Measurements from ENCODE around the gene RAB14.

RAB14 gene

DNA sequence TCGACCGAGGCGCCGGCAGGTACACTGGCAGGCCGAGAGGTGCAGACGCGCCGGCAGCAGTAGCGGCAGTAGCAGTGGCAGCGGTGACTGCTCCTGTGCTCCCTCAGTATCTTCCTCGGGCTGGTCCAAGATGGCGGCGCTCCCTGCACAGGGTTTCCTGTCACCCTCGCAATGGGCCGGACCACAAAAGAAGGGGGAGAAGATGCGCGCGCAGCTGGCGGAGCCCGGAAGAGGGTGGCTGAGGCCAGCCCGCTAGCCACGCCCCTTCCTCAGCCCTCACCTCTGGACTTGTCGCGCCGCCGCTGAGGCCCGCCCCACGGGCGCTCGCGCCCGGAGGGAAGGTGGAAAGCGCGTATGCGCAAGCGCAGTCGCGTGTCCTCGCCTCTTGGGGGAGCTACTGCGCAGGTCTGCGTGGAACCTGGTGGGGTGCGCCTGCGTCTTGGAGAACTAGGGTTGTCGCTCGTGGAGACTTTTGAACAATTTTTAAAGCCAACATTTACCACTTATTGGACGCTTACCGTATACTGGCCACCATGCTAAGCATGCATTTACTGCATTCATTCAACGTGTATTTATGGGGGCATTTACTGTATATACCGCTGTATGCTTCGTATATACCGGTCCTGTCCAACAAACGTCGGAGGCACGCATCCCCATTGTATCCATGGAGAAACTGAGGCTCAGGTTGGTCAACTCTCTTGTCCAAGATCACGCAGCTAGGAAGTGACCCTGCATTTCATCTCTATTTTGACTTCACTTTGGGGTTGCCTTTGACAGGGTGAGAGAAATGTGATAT is at the start of gene RAB14:
Gene RAB14 (minus strand): TSS at position 132 of the 796 bp plus-strand sequence. CDS start 8,457 bp downstream, outside the sequence.
- DNase-seq = peak; percentile 100

DNA sequence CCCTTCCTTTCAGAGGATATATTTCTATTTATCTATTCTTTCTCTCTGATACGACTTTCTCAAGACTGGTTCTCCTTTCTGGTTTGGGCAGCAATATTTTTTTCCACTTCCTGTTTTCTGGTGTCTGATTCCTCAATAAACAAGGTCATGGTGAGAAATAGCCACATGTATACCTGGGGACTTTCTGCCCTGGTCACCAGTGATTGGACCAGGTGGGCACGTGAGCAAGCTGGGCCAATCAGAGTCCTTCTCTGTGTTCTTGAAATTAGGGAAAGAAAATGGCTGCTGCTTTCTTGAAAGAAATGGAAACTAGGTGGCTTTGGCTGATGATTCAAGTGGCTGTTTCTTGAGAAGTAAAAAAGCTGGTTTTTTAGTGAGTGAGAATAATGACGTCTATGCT is 47.9 kb upstream of the RAB14 start:
- no peak for DNase-seq

DNA sequence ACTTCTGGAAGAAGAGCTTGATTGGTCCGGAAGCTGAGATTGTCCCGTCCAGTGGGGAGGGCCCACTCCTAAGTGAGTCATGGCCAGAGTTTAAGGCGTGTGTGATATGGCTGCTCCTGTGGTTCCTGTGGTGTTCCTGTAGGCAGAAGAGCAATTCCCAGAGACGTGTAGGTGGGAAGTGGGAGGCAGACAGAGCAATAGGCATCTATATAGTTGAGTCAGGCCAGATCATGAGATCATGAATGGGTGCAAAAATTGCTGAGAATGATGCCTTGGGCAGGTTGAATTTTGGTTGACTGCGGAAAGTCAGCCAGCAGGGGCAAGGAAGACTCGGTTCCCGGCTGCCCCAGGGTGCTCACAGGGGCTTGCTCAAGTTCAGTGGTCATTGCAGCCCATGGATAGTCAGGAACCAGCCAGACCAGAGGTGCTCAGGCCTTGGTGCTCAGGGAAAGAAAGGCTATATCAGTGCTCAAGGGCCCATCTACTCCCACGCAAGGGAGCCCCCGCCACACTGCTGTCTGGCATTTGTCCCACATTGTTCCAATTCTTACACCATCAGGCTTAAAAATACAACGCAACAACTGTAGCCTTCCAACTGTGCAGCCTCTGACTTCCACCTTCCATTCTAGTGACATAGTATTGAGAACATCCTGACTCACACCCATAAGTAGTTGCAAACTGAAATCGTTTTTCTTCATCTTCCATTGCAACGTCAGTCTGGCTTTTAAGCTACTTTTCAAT is 45.3 kb upstream of the RAB14 start:
- DNase-seq = no peak

DNA sequence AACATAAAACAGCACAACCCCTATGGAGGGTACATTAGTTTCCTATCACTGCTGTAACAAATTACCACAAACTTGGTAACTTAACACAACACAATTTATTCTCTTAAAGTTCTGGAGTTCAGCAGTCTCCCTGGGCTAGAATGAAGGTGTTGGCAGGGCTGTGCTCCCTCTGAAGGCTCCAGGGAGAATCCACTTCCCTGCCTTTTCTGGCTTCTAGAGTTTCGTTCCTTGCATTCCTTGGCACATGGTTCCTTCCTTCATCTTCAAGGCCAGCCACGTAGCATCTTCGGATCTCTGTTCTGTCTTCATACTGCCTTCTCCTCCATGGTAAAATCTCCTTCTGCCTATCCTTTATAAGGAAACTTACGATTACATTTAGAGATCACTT is 41.3 kb upstream of the RAB14 start:
- no peak for DNase-seq

DNA sequence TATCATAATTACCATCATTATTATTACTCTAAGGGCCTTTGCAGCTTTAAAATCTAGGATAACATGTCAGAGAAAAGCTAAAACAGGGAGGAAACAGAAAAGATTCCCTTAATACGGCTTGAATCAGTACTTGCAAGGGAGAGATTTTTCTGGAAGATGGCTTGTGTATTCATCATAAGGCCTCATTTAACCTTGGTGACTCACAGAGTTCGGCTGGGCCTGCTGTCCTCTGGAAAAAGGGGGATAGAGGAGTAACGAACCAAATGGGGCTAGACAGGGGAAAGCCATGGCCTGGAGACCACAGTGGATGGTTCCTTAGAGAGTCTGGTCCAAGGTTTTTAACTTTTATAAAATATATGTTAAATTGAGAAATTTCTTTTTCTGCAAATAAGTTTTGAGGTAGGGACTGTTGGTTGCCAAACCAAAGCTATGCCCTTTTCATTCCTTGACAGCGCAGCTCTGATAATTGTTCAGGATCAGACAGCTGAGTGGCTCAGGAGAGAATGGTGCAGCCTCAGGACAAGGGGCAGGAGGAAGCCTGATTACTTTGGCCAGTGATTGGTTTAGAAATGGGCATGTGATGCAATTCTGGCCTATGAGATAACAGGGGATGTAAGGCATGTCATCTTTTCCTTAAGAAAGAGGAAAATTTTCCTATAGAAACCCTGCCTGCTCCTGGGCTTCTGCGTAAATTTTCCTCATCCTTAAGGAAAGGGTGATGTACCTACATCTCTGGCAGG is 40.7 kb upstream of the RAB14 start:
- DNase-seq = no peak

DNA sequence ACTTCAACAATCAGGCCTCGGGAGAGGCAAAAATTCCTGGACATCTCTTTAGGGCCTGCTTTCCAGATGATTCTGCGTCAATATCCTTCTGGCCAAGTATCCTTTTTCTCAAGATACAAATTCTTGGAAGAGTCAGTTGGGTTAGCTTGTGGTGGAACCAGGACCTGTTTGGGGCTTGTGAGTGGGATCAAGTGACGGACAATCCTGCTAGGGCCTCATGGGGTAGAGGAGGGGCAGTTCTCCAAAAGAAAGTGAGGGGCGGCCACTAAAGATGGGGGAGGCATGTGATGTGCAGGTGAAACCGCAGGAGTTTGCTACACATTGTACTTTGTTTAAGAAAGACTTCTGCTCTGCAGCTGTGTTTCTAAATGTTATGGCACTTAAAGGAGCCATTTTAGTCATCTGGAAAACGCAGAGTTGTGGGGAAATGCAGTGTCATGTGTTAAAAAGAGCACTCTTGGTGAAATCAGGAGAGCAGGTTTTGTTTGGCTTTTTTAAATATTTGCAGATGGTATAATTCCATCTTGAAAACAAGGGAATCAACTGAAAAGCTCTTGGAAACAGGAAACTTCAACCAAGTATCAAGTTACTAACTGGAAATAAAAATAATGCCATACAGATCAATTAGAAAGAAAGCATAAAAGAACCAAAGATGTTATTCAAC is 38.9 kb upstream of the RAB14 start:
- no peak for DNase-seq

DNA sequence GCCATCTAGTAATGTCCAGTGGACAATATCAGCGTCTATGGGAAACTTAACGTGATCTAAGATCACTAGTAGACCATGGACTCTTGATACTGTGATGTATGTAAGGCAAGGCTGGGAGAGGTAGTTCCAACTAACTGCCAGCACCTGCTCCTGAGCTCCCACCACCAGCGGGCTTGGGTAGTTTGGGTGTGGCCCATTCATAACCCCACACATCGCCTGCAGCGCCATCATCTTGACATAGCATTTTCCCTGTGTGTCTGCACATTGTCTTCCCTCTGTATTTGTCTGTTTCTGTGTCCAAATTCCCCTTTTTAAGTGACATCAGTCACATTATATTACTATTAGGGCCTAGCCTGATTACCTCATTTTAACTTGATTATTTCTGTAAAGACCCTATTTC is 38.2 kb upstream of the RAB14 start:
- DNase-seq = no peak

DNA sequence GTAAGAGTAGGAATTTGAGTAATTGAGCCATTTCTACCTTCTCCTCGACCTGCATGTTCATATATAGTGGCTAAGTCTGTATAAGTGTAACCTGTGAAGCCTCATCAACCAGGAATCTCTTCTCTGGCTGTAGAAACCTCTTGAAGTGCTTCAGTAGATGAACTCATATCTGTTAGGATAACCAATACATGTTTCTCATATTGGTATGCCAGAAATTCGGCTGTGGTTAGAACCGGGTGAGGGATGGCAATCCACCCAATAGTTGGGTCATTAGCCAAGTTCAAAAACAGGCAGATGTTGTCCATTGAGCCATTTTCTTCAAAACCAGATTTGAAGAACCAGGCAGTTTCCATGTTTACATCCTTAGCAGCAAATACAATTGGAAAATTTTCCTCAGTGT is 37.4 kb upstream of the RAB14 start:
- DNase-seq = no peak

DNA sequence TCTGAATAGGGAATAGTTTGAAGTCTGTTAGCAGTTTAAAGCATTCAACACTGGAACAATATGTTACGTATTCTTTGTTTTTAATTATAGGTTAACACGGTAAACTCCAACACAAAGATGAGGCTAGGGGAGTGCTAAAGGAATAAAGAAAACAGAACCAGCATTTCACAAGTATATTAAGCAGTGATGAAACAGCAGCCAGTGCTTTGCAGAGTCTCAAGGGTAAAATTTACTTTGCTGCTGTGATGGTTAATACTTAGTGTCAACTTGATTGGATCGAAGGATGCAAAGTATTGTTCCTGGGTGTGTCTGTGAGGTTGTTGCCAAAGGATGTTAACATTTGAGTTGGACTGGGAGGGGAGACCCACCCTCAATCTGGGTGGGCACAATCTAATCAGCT is 36.2 kb upstream of the RAB14 start:
- no peak for DNase-seq

DNA sequence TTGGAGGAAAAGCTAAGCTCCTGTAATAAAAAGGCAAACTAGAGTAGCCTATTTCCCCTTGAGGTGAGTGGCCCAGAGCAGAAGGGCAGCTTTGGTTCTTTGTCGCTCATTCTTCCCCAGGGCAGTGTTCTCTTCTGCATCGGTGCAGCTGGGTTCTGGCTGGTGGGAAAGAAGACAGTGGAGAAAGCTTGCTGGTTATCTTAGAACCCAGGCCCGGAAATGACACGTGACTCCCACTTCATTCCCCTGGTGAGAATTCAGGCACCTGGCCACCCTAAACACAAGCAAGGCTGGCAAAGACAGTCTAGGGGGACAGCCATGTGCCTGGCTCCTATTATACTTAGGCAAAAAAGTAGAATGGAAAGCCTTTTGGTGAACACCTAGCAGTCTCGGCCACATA is 33.8 kb upstream of the RAB14 start:
- DNase-seq = no peak

DNA sequence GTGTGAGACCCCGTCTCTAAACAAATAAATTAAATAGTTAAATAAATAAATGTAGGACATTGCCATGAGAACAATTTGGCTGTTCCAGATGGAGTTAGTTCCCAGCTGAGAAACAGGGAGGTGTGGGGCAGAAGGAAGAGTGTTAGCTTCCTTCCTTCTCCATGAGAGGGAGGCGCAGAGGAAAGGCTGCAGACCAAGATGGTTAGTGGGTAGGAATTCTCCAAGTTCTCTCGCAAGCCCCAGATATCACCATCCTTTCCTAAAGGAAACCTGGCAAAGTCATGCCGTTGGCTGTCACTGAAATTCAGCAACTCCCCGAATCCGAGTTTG is 33.1 kb upstream of the RAB14 start:
- DNase-seq = no peak

DNA sequence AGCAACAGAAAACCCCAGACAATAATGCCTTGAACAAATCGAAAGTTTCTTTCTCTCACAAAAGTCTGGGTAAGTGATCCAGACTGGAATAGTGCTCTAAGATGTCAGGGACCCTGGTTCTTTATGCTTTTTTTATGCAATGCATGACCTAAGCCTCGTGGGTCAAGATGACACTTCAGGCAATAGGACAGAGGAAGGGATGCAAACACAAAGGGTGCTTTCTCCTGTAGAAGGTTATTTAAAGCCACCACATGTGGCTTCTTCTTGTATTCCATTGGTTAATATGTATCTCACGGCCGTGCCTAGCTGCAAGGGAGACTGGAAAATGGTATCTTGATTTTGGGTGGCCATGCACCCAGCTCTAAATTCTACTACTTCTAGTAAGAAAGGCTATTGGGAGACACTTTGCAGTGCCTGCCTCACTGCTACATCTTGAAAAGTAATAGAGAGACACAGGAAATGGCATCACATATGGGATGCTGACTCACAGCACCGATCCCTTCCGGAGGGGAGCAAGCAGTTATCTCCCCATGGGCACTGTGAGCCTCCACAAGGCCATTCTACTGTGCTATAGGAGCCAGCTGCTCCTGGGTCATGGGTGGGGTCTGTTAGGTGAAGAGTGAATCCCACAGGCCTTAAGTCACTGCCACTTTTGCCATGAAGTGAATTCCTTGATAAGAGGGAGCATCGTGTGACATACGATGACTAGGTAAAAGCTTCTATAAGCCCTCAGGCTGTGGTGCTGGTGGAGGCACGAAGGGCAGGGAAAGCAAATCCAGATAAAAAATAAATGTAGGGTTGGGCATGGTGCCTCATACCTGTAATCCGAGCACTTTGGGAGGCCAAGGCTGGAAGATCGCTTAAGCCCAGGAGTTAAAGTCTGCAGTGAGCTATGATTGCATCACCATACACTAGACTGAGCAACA is 32.5 kb upstream of the RAB14 start:
- DNase-seq = no peak

DNA sequence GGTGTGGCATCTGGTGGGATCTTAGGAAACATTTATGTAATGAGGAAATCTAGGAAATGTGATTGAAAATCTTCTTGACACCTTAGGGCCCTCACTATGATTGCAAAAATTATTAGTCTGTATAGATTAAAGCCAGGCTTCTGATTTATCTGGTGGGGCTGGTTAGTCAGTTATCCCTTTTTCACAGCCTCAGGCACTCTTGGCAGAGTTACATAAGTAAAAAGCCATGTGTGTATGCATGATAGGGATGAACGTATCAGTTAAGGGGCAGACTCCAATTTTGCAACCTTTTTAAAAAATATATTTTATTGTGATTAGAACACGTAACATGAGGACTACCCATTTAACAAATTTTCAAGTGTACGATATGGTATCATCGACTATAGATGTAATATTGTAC is 30.6 kb upstream of the RAB14 start:
- DNase-seq = no peak

DNA sequence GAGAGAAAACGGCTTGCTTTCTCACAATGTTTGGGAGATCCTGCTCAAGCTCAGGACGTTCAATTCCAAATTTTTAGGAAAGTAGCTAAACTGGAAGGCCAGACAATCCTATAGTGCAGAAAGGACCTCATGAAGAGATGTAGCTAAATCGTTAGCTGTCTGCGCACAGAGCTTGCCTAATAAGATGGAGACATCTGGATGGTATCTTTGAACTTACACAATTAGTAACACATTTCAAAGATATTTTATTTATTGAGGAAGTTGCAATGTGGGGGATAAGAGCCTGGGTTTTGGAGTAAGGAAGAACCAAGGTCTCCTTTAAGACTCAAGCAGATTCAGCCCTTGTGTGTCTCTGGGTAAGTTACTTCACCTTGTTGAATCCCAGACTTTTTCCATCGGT is 28.6 kb upstream of the RAB14 start:
- DNase-seq = no peak

DNA sequence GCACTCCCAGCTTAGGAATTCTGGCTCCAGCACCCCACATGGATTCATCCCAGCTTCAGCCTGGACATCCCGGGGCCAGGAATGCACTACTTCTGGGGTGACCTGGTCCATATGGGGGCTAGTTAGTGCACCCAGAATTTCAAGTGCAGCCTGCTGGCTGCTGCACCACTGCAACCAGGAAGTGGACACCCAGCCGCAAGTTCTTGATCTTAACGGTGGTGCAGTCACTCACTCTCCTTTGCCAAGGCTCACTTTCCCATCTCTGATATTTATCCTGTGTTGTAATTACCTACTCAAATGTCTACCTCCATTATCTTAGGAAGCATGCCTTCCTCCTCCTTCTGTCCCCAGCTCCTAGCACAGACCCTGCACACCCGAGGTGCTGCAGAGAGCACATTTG is 26.2 kb upstream of the RAB14 start:
- no peak for DNase-seq

DNA sequence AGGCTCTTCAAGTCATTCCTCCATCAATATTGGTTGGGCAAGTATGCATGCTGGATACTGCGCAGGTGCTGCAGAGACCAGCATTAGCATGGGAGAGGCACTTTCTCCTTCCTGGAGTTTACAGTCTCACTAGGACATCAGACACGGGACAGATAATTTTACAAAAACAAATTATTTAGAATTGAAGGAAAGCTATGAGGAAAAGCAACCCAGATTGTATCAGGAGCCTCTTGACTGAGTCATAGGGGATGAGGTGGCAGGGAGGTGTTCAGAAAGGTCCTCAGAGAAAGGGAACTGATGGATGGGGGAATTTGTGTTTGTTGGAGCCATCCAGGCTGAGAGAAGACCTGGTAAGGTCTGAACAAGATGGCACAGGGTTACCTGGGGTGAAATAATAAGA is 24.5 kb upstream of the RAB14 start:
- no peak for DNase-seq

DNA sequence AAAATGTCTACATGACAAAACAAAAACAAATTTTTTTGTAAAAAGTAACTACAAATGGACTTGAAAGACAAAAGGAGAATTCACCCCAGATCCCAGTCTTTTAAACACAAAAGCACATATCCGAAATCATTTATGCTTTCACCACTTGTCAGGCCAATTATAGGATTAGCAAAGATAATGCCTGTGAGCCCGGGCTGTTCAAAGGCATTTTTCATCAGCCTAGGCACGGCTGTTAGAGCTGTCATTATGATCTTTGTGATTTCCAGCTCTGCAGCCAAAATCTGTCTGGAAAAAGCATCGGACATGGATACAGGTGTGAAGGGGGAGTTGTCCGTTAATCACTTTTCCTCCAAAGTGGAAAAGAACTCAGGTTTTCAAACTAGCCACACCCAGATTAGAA is 23.6 kb upstream of the RAB14 start:
- DNase-seq = no peak

DNA sequence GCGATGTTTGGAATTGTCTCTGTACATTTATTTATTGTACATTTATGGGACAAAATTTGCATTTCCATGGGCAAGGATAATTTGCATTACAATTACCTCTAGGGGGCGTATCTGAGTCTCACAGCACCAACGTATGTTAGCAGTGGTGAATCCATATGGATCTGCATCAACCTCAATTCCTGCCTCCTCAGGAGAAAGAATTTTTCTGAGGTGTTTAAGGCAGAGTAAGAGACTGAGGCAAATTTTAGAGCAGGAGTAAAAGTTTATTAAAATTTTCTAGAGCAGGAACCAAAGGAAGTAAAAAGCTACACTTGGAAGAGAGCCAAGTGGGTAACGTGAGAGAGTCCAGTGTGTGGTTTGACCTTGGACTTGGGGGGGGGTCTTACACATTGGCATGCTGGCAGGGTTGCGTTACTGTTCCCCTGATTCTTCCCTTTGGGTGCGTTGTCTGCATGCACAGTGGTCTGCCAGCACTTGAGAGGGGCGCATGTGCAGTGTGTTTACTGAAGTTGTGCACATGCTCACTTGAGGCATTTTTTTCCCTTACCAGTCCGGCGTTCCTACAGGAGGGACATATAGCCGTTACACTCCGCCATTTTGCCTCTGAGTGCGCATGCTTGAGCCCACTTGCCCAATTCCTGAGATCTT is 21.0 kb upstream of the RAB14 start:
- peak; percentile 29 for DNase-seq

DNA sequence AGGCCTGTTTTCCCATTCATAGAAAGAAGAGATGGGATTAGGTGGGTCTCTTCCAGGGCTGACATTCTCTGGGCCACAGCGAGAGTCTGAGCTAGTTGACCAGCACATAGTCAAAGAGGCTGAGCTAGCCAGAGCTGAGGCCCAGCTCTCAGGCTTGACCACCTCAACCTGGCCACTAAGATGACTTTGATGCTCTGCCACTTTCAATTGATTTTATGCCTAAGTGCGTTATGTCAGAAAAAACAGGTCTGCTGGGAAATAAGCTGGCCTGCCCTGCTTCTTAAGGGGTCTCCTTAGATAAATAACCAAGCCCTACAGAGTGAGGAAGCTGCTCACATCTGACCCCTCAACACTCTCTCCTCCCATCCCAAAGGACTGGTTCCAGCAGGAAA is 20.0 kb upstream of the RAB14 start:
- no peak for DNase-seq

DNA sequence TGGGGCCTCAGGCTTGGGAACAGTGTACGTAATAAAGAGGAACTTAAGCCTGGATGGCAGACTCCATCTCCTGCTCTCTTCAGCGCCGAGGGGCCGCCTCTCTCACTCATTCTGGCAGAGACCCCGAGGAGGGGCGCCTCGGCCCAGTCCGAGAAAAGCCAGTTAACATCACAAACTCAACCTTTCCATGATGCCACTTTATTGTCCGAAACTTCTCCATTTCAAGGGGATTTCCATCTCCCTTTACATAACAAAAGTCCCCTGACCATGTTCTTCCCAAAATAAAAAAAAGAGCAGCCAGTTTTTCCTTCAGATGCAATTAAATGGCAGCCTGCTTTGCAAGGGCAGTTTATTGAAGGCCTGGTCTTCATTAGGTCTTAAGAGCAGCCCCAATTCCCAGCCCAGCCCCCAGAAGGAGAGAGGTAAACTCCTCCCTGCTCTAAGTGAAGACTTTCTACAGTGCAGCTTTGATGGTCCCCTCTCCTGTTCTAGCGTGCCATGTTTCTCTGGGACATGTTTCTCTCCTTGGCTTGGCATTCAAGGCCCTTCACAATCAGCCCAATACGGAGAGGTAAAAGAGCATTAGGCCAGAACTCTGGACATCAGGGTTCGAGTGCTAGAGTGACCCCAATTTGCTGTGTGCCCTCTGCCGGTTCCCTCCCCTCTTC is 19.5 kb upstream of the RAB14 start:
- no peak for DNase-seq

DNA sequence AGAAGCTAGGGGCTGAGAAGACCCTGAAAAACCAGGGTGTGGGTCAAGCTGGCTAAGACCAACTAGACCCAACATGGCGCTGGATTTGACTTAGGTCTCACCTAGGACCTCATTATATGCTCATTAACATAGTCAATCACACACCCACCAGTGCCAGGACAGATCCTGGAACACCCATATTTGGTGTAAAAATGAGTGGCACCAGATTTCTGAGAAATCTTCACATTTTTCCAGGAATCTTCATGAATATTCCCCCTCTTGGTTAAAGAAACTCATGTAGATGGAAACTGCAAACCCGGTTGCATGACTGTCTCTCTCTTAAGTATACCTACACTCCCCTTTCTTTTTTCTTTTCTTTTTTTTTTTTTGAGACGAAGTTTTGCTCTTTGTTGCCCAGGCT is 17.9 kb upstream of the RAB14 start:
- no peak for DNase-seq

All from activated CD4-positive, alpha-beta T cell treated with anti-CD3 and anti-CD28 coated beads, Interleukin-2, Interleukin-6, amounts not matched to agents 100 ng/mL and 50 ng/mL, durations not matched to agents 16 hours and 8 hours (primary cell).